Lower lobe of right lung (tissue), 2 donors: ENCODE measurements around the gene GTF2A2. TPM values are rescaled to one million over a fixed set of nuclear protein-coding genes. Genes with fewer than 3 reads are reported as not detected.

ENCODE experiments used
- ATAC-seq, 2 donors: fragments of 200-7000 bp; cut with Tn5 transposase; one replicate each; pipeline ENCODE4 v1.9.1; 2020 to 2022; ENCODE audit warnings: mild to moderate bottlenecking in 2 of 2, moderate library complexity in 2 of 2
- DNase-seq: peaks from one replicate; pipeline ENCODE4 v3.0.0-alpha.2; 2020
- H3K27ac ChIP-seq: fragments of 200-600 bp; one replicate; pipeline ENCODE4 v1.8.0; 2022
- H3K27me3 ChIP-seq: fragments of 200-600 bp; one replicate; pipeline ENCODE4 v1.8.0; 2022; ENCODE audit warnings: low read depth
- H3K36me3 ChIP-seq: fragments of 200-600 bp; one replicate; pipeline ENCODE4 v1.8.0; 2022; ENCODE audit warnings: mild to moderate bottlenecking
- H3K4me1 ChIP-seq: fragments of 200-600 bp; one replicate; pipeline ENCODE4 v1.8.0; 2022
- H3K4me3 ChIP-seq: fragments of 200-600 bp; one replicate; pipeline ENCODE4 v1.8.0; 2022; ENCODE audit warnings: mild to moderate bottlenecking
- H3K9me3 ChIP-seq: fragments of 200-600 bp; one replicate; pipeline ENCODE4 v1.8.0; 2022
- CTCF ChIP-seq: fragments of 200-600 bp; IDR thresholded peaks from one replicate; pipeline ENCODE4 v1.8.0; 2022; ENCODE audit warnings: antibody characterized with exemption, mild to moderate bottlenecking
- intact Hi-C: fragments of 100-400 bp; cut with DNase I; formaldehyde crosslinking; loops from one replicate; pipeline ENCODE4 v1.11.0; 2022
- total RNA-seq: library from RNA; stranded (reverse); fragmentation: NEBNext Ultra II Directional; extraction: Animal tissue kit (Norgen Biotek cat#: 25700); gene quantifications from one replicate; pipeline ENCODE4 v1.2.1, GENCODE V29; 2021
- donor health status: DM: no; HTN: yes; CAD: no; lungs with severe emphysema.

Gene GTF2A2
- total RNA-seq, 1 donor from 2014 or later = 89.4 TPM

DNA sequence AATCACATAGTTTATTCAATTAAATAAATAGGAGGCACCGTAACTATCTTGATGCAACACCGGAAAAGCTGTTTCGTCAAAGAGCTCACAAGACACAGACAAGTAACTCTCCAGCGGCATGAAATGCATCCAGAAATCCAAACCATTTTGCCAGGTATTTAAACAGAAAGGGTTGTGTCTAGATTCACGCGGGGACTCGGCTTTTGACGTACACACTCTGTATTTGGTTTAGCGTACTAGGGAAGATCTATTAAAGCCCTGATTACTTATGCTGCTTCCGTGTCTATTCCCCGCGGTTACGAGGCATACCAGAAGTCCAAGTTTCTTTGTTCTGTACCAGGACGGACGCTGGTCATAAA is 31.1 kb upstream of the GTF2A2 start:
- H3K27me3 ChIP-seq = no peaks in the 10 kb centered on the region
- no peaks in the 10 kb centered on the region for H3K36me3 ChIP-seq
- no peak for TF ChIP-seq CTCF
- peak overlapping the region; percentile 89 for H3K4me3 ChIP-seq
- H3K27ac ChIP-seq = peak overlapping the region; percentile 100
- H3K4me1 ChIP-seq = peaks cover 46% of the 10 kb centered on the region
- DNase-seq (no peak), ATAC-seq (peak; percentile 1 to 34)
- H3K9me3 ChIP-seq = no peaks in the 10 kb centered on the region
- intact Hi-C loops = no loop called here

DNA sequence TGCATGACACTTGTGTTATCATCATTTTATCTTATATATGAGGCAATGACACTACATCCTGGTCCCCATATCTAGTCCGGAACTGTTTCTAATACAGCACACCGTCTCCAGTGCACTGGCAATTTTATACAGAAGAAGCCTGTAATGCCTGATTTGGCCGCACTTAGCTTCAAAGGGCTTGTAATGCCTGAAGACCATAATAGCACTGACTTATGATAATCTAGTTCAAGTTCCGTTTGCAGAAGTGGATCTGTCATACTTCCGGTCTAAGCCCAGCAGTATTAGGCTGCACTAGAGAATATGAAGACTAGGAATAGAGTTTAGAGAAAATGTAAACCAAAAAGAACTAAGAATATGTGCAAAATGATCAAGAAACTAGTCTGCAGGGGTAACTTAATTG is 30.5 kb upstream of the GTF2A2 start:
- Histone ChIP-seq H3K27me3 (no peaks in the 10 kb centered on the region), H3K9me3 (no peaks in the 10 kb centered on the region), H3K27ac (peak overlapping the region; percentile 100), H3K36me3 (no peaks in the 10 kb centered on the region), H3K4me1 (peaks cover 49% of the 10 kb centered on the region), H3K4me3 (peak overlapping the region; percentile 89)
- ATAC-seq (no peak), DNase-seq (no peak)
- no peak for TF ChIP-seq CTCF
- intact Hi-C loops = no loop called here

- Histone ChIP-seq H3K4me3 (no peak overlapping the region), H3K27ac (peak overlapping the region; percentile 100), H3K4me1 (peaks cover 49% of the 10 kb centered on the region)
Observed at GRCh38 chr15:59686389-59686788, 29.1 kb upstream of the GTF2A2 start.

DNA sequence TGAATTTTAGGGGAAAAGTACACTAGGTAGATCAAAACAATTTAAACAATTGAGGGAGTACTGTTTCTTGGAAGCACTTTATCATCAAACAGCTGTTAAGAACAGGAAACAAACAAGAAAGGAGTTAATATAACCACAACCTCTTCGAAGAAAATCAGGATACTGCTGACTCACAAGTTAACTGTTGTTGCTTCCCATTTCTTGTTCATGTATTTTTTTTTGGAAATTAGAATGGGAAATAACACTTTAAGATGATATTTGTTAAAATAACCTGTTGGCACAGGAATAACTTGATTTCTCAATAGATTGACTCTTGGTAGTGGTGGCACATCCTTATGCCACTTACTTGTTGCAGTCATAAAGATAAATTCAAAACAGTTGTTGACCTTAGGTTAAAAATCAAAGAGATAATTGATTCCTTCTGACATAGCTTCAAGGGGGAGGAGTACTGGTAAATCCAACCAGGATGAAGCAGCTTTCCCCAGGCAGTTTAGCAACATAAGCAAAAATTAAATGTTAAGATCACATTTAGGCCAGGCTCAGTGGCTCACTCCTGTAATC is 28.5 kb upstream of the GTF2A2 start:
- TF ChIP-seq CTCF = no peak
- DNase-seq (no peak), ATAC-seq (no peak)
- Histone ChIP-seq H3K4me1 (peaks cover 49% of the 10 kb centered on the region), H3K36me3 (peaks cover 17% of the 10 kb centered on the region), H3K4me3 (no peak overlapping the region), H3K27ac (peak overlapping the region; percentile 100), H3K9me3 (no peaks in the 10 kb centered on the region), H3K27me3 (no peaks in the 10 kb centered on the region)
- intact Hi-C loops = no loop called here

More at GRCh38 chr15:59686389-59686788, 29.1 kb upstream of the GTF2A2 start:
- no peaks in the 10 kb centered on the region for H3K27me3 ChIP-seq
- intact Hi-C loops = no loop called here
- DNase-seq (peak; percentile 58), ATAC-seq (no peak)
- no peak for TF ChIP-seq CTCF
- H3K36me3 ChIP-seq = peaks cover 11% of the 10 kb centered on the region
- H3K9me3 ChIP-seq = no peaks in the 10 kb centered on the region

DNA sequence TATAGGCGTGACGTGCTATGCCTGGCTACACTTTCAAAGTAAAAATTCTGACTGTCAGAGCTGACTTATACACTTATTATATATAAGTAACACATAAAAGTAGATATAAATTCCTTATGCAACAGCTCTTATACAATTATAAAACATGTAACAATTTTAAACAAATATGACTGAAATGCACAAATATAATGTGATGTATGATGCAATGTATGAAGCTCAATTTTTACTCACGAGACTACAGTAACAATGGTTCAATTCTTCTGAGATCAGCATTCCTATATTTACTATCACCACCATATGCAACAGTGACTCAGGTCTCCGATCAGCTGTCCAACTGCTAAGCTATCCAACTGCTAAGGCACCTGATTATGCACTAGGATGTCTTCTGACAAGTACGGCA is 23.6 kb upstream of the GTF2A2 start:
- Histone ChIP-seq H3K4me3 (no peak overlapping the region), H3K27me3 (no peaks in the 10 kb centered on the region), H3K27ac (no peak overlapping the region), H3K36me3 (peaks cover 67% of the 10 kb centered on the region), H3K9me3 (no peaks in the 10 kb centered on the region), H3K4me1 (peaks cover 27% of the 10 kb centered on the region)
- DNase-seq (no peak), ATAC-seq (no peak)
- intact Hi-C loops = no loop called here
- no peak for TF ChIP-seq CTCF
